ENCODE results near the gene PITPNM2.
"Not testable (repeated sequence)": the region's sequence is repeated elsewhere in the genome, so short reads cannot be mapped to it uniquely, and the experiment has no call there.

Gene PITPNM2

GRCh38 chr12:123104094-123104493 lies 46.8 kb downstream of the PITPNM2 start:
- not testable (repeated sequence) for DNase-seq (ENCODE audit: low read depth, low spot score); H3K4me3 ChIP-seq (ENCODE audit: low read length)

DNA sequence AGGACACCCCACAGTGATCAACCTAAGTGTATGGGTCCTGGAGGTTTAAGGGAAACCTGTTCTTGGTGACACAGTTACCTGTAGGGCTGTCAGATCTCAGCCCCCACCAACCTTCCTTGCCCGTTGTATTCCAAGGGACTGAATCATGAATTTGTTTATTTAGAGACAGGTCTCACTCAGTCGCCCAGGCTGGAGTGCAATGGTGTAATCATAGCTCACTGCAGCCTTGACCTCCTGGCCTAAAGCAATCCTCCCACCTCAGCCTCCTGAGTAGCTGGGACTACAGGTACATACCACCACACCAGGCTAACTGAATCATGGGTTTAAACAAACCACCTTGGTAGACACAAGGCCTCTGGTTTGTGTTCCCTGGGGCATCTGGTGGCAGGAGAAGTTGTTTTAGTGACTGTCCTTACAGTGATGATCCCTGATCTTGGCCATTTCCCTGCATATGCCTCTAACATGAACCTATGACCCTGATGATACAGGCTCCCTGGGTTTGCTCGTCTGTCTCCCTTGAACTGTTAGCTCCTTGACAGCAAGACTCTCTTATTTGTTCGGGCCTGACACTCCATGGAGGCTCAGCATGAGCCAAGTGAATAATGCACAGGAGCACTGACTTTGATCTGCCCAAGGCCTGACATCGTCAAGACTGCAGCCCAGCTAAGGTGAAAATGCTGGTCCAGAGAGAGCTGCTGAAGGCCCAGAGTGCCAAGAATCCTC lies 47.9 kb downstream of the PITPNM2 start:
- no peak for DNase-seq (ENCODE audit: low read depth, low spot score)
- H3K4me3 ChIP-seq (ENCODE audit: low read length): no peak overlapping the region

DNA sequence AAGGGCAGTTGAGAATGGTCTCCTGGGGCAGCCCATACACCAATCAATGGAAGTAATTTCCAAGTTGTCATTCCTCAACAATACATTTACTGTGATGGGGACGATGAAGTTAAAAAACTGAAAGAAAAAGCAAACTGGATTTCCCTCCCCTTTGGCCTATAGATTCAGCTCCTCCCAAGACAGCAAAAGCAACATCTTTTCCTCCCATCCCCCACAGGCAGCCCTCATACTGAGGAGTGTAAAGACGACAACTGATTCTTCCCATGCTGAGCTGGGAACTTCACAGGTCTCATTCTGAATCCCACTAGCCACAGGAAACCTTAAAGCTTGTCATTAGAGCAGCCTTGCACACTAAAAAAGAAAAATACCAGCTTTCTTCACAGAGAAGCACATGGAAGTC lies 48.5 kb downstream of the PITPNM2 start:
- no peak for DNase-seq (ENCODE audit: low read depth, low spot score)
- no peak overlapping the region for H3K4me3 ChIP-seq (ENCODE audit: low read length)

GRCh38 chr12:123101526-123101925 lies 49.4 kb downstream of the PITPNM2 start:
- no peak for DNase-seq (ENCODE audit: low read depth, low spot score)
- H3K4me3 ChIP-seq (ENCODE audit: low read length): no peak overlapping the region
